Activated naive CD4-positive, alpha-beta T cell treated with Interleukin-2 at 50 U/mL for 16 hours (primary cell): ENCODE results near the gene SLC35D1.
"Not testable (repeated sequence)": the region's sequence is repeated elsewhere in the genome, so short reads cannot be mapped to it uniquely, and the experiment has no call there.

Experiments
- DNase-seq: peaks from one replicate; pipeline ENCODE4 v3.0.0-alpha.2; 2020

Gene SLC35D1

GRCh38 chr1:67053785-67054772 is at the start of gene SLC35D1:
TSS of gene SLC35D1 (minus strand) at chr1:67054148. CDS start at chr1:67054013, 135 bp downstream.
- peak; percentile 78 for DNase-seq

- DNase-seq = no peak
Observed at GRCh38 chr1:67103548-67103947, 49.6 kb upstream of the SLC35D1 start.

- no peak for DNase-seq
Observed at GRCh38 chr1:67100833-67101232, 46.9 kb upstream of the SLC35D1 start.

- no peak for DNase-seq
Observed at GRCh38 chr1:67097305-67097704, 43.4 kb upstream of the SLC35D1 start.

- DNase-seq = no peak
Observed at GRCh38 chr1:67094191-67094590, 40.2 kb upstream of the SLC35D1 start.

GRCh38 chr1:67089685-67090208 is 35.8 kb upstream of the SLC35D1 start:
- DNase-seq = no peak

GRCh38 chr1:67088440-67088839 is 34.5 kb upstream of the SLC35D1 start:
- no peak for DNase-seq

- DNase-seq = no peak
Observed at GRCh38 chr1:67085326-67085725, 31.4 kb upstream of the SLC35D1 start.

- no peak for DNase-seq
Observed at GRCh38 chr1:67084765-67085318, 30.9 kb upstream of the SLC35D1 start.

- no peak for DNase-seq
Observed at GRCh38 chr1:67078291-67078690, 24.3 kb upstream of the SLC35D1 start.

- no peak for DNase-seq
Observed at GRCh38 chr1:67077593-67077992, 23.6 kb upstream of the SLC35D1 start.

- DNase-seq = no peak
Observed at GRCh38 chr1:67072749-67073148, 18.8 kb upstream of the SLC35D1 start.

- DNase-seq = not testable (repeated sequence)
Observed at GRCh38 chr1:67067655-67068054, 13.7 kb upstream of the SLC35D1 start.

GRCh38 chr1:67062412-67062811 is 8.5 kb upstream of the SLC35D1 start:
- no peak for DNase-seq

GRCh38 chr1:67061266-67061665 is 7.3 kb upstream of the SLC35D1 start:
- no peak for DNase-seq

GRCh38 chr1:67060811-67061218 is 6.9 kb upstream of the SLC35D1 start:
- DNase-seq = no peak

- DNase-seq = no peak
Observed at GRCh38 chr1:67059346-67059745, 5.4 kb upstream of the SLC35D1 start.

- DNase-seq = no peak
Observed at GRCh38 chr1:67058761-67059160, 4.8 kb upstream of the SLC35D1 start.

- DNase-seq = no peak
Observed at GRCh38 chr1:67058242-67058641, 4.3 kb upstream of the SLC35D1 start.

- peak; percentile 43 for DNase-seq
Observed at GRCh38 chr1:67053535-67053784, 488 bp downstream of the SLC35D1 start.

GRCh38 chr1:67052741-67053534 is 1.0 kb downstream of the SLC35D1 start:
- DNase-seq = peak; percentile 10

GRCh38 chr1:67051196-67051595 is 2.8 kb downstream of the SLC35D1 start:
- DNase-seq = no peak

- DNase-seq = no peak
Observed at GRCh38 chr1:67044631-67045270, 9.2 kb downstream of the SLC35D1 start.
